ENCODE data around the gene YKT6.

DNA sequence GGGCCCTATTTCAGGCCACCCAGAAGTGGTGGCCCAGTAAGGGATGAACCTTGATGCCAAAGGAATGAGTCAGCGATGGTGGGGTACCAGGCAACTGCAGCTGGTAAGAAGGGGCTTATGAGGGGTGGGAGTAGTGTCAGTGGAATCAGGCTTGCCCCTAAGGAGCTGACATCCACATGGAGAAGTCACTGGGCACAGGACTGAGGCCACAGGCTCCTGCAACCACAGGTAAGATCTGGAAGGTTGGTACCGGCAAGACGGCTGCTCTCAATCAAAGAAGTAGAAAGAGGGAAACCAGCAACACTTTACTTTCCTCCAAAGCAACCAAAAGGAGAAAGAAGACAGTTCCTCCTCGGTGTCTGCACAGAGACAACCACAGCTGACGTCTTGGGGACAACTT lies 14.0 kb upstream of the YKT6 start:
- TF ChIP-seq CTCF (IDR thresholded peaks at IDR 0.05): no peak
- no peak for TF ChIP-seq POLR2A (IDR thresholded peaks at IDR 0.05)
- no peak for TF ChIP-seq EP300 (IDR thresholded peaks at IDR 0.05)

Measured in tibial nerve (tissue), 4 donors.